CD14-positive monocyte (primary cell): ENCODE measurements around the gene CFAP57. TPM values are rescaled to one million over a fixed set of nuclear protein-coding genes. Genes with fewer than 3 reads are reported as not detected.

Experiments
- DNase-seq, 3 donors: peaks; one replicate each; pipeline ENCODE4 v3.0.0-alpha.2; 2011 to 2022
- H2AFZ ChIP-seq: 2 replicates; pipeline ENCODE4 v1.6.0; 2012; ENCODE audit warnings: mild to moderate bottlenecking, low read depth, low read length, inconsistent platforms; ENCODE audit not compliant: insufficient read depth, poor library complexity, severe bottlenecking
- H3K27ac ChIP-seq, 2 donors: 1 replicate in 1 of 2; 2 replicates in 1 of 2; pipeline ENCODE4 v1.5.1; 2012 to 2013; ENCODE audit warnings: low read length in 2 of 2, control low read depth in 1 of 2, inconsistent platforms in 1 of 2, low read depth in 1 of 2, mild to moderate bottlenecking in 1 of 2
- H3K27me3 ChIP-seq, 2 donors: one replicate each; pipeline versions ENCODE4 v1.6.0 to v1.6.1; 2011 to 2013; ENCODE audit warnings: low read length in 2 of 2; ENCODE audit not compliant: control insufficient read depth in 2 of 2, insufficient read depth in 2 of 2
- H3K36me3 ChIP-seq, 2 donors: replicated peaks in 1 of 2; 1 replicate in 1 of 2; 2 replicates in 1 of 2; pipeline versions ENCODE4 v1.5.1 to v1.6.1; 2012 to 2013; ENCODE audit warnings: low read length in 2 of 2, control low read depth in 1 of 2, inconsistent platforms in 1 of 2, mild to moderate bottlenecking in 1 of 2; ENCODE audit not compliant: insufficient read depth in 2 of 2, control insufficient read depth in 1 of 2
- H3K4me1 ChIP-seq, 2 donors: 1 replicate in 1 of 2; 2 replicates in 1 of 2; pipeline versions ENCODE4 v1.5.1 to v1.6.1; 2012 to 2013; ENCODE audit warnings: low read length in 2 of 2, control low read depth in 1 of 2, inconsistent platforms in 1 of 2, mild to moderate bottlenecking in 1 of 2, moderate library complexity in 1 of 2; ENCODE audit not compliant: insufficient read depth in 2 of 2, control insufficient read depth in 1 of 2
- H3K4me2 ChIP-seq: replicated peaks from 2 replicates; pipeline ENCODE3; 2012; ENCODE audit warnings: low read length, moderate library complexity, mild to moderate bottlenecking; ENCODE audit not compliant: poor library complexity, severe bottlenecking; ENCODE audit errors: extremely low read depth
- H3K4me3 ChIP-seq, 3 experiments: fragments of 200-600 bp in 1 of 3; sonication (generic) in 1 of 3; replicated peaks in 1 of 3; 1 replicate in 2 of 3; 2 replicates in 1 of 3; pipeline ENCODE4 v1.5.1; 2011 to 2013; ENCODE audit warnings: low read length in 3 of 3, mild to moderate bottlenecking in 3 of 3, control low read depth in 2 of 3, low read depth in 2 of 3, inconsistent platforms in 1 of 3, moderate library complexity in 1 of 3
- H3K79me2 ChIP-seq: 2 replicates; pipeline ENCODE4 v1.6.0; 2012; ENCODE audit warnings: mild to moderate bottlenecking, control low read depth, inconsistent platforms, low read length, moderate library complexity; ENCODE audit not compliant: insufficient read depth
- H3K9ac ChIP-seq: 2 replicates; pipeline ENCODE4 v1.6.0; 2017; ENCODE audit warnings: low read length, mild to moderate bottlenecking; ENCODE audit not compliant: insufficient read depth, poor library complexity, severe bottlenecking
- H3K9me3 ChIP-seq, 2 donors: replicated peaks in 1 of 2; 1 replicate in 1 of 2; 2 replicates in 1 of 2; pipeline versions ENCODE4 v1.5.1 to v1.6.1; 2012 to 2013; ENCODE audit warnings: low read length in 2 of 2, control low read depth in 1 of 2; ENCODE audit not compliant: control insufficient read depth in 1 of 2, insufficient read depth in 1 of 2
- H4K20me1 ChIP-seq: 2 replicates; pipeline ENCODE4 v1.6.0; 2012; ENCODE audit warnings: mild to moderate bottlenecking, low read length, control low read depth, moderate library complexity; ENCODE audit not compliant: insufficient read depth
- H3K27ac Mint-ChIP-seq, 7 donors: one replicate each; pipeline ENCODE4 v1.8.0; 2020; ENCODE audit warnings: mild to moderate bottlenecking in 7 of 7, mixed read lengths in 7 of 7, moderate library complexity in 6 of 7, inconsistent platforms in 2 of 7
- H3K27me3 Mint-ChIP-seq, 3 donors: one replicate each; pipeline ENCODE4 v1.8.0; 2021 to 2022; ENCODE audit warnings: low read depth in 3 of 3, mild to moderate bottlenecking in 3 of 3, mixed read lengths in 3 of 3, moderate library complexity in 3 of 3, inconsistent platforms in 1 of 3
- H3K36me3 Mint-ChIP-seq, 2 donors: one replicate each; pipeline ENCODE4 v1.8.0; 2020; ENCODE audit warnings: mixed read lengths in 2 of 2, inconsistent platforms in 1 of 2, mild to moderate bottlenecking in 1 of 2
- H3K4me1 Mint-ChIP-seq: one replicate; pipeline ENCODE4 v1.8.0; 2020; ENCODE audit warnings: mild to moderate bottlenecking, mixed read lengths
- H3K4me3 Mint-ChIP-seq, 2 donors: one replicate each; pipeline ENCODE4 v1.8.0; 2020; ENCODE audit warnings: mild to moderate bottlenecking in 2 of 2, mixed read lengths in 2 of 2, moderate library complexity in 1 of 2
- H3K9me3 Mint-ChIP-seq, 7 donors: one replicate each; pipeline ENCODE4 v1.8.0; 2020 to 2022; ENCODE audit warnings: mixed read lengths in 7 of 7, mild to moderate bottlenecking in 6 of 7, moderate library complexity in 6 of 7, inconsistent platforms in 2 of 7
- WGBS: methylation state at CpG from one replicate; pipeline ENCODE4 v1.1.5; 2013; ENCODE audit warnings: missing lambda C conversion rate; ENCODE audit not compliant: insufficient coverage; 5-methylcytosine and 5-hydroxymethylcytosine counted together
- intact Hi-C, 2 donors: fragments of 100-400 bp; cut with micrococcal nuclease; formaldehyde crosslinking; loops; one replicate each; pipeline versions ENCODE4 v1.15.0 to v1.15.1; 2023
- polyA plus RNA-seq, 3 donors: library from polyadenylated mRNA; depleted of rRNA in 1 of 3; unstranded in 2 of 3; stranded (reverse) in 1 of 3; fragments of 300-500 nt in 2 of 3; fragments of >200 nt in 1 of 3; fragmentation: Illumina TruSeq in 2 of 3; gene quantifications; 1 replicate in 2 of 3; 2 replicates in 1 of 3; pipeline ENCODE4 v1.2.3, GENCODE V29; 2012 to 2021
- TF ChIP-seq, protein P1 (sequence below): fragments of 200-600 bp; IDR thresholded peaks from one replicate; pipeline ENCODE4 v1.8.0; 2022; ENCODE audit warnings: antibody characterized with exemption, mild to moderate bottlenecking

CFAP57 gene
- polyA plus RNA-seq, 3 donors = 0.01 to 0.05 TPM; not detected in 1

DNA sequence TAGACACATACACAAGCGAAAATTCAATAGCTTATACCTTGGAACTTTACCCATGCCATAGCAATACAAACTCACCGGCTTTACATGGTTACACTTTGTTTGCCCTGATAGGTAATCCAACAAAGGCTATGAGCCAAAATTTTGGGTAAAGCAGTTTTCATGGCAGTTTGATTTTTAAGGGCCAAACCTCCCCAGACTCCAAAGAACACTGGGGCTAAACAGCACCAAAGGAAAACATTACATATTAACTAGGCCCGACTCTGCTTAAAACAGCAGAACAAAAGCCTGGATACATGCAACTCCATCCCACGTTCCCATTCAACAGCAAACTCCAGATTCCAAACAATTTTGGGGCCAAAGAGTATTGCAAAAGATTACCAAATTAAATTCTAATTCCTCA, 93.3 kb downstream of the CFAP57 start:
- Histone ChIP-seq H3K9ac (no peak overlapping the region), H3K27ac (no peak overlapping the region), H4K20me1 (no peaks in the 10 kb centered on the region), H3K4me1 (peaks cover 1 to 4% of the 10 kb centered on the region in 2 donors), H3K4me3 (no peak overlapping the region), H3K79me2 (no peaks in the 10 kb centered on the region), H3K27me3 (no peaks in the 10 kb centered on the region), H2AFZ (no peak overlapping the region), H3K9me3 (peaks cover 6 to 16% of the 10 kb centered on the region in 2 donors), H3K4me2 (no peak overlapping the region), H3K36me3 (no peaks in the 10 kb centered on the region)
- H3K4me1 Mint-ChIP-seq = peaks cover 6% of the 10 kb centered on the region
- H3K27ac Mint-ChIP-seq = no peak overlapping the region
- DNase-seq = no peak
- TF ChIP-seq, protein P1, sequence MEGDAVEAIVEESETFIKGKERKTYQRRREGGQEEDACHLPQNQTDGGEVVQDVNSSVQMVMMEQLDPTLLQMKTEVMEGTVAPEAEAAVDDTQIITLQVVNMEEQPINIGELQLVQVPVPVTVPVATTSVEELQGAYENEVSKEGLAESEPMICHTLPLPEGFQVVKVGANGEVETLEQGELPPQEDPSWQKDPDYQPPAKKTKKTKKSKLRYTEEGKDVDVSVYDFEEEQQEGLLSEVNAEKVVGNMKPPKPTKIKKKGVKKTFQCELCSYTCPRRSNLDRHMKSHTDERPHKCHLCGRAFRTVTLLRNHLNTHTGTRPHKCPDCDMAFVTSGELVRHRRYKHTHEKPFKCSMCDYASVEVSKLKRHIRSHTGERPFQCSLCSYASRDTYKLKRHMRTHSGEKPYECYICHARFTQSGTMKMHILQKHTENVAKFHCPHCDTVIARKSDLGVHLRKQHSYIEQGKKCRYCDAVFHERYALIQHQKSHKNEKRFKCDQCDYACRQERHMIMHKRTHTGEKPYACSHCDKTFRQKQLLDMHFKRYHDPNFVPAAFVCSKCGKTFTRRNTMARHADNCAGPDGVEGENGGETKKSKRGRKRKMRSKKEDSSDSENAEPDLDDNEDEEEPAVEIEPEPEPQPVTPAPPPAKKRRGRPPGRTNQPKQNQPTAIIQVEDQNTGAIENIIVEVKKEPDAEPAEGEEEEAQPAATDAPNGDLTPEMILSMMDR = no peak
- H3K27me3 Mint-ChIP-seq = peaks cover 2 to 7% (median 6%) of the 10 kb centered on the region in 3 donors
- 84% methylated on average over 4 of the region's 4 CpGs for WGBS
- no peak overlapping the region for H3K4me3 Mint-ChIP-seq
- H3K36me3 Mint-ChIP-seq = no peaks in the 10 kb centered on the region
- peaks cover 13 to 40% (median 21%) of the 10 kb centered on the region in 7 donors for H3K9me3 Mint-ChIP-seq
- intact Hi-C loops = no loop called here

DNA sequence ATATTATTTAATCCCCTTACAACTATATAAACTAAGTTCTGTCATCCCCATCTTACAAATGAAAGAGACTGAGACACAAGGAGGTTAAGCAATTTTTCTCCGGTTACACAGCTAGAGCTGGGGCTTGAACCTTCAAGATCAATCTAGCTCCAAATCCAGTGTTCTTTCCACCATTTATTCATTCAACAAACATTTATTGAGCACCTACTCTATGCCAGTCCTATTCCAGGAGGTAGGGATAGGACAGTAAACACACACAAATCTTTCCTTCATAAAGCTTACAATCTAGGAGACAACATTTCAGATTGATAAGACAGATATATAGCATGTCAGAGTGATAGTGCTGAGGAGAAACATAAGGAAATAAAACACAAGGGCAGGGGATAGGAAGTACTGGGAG, 94.8 kb downstream of the CFAP57 start:
- intact Hi-C loops = no loop called here
- Mint-ChIP-seq H3K27ac (no peak overlapping the region), H3K4me1 (peaks cover 14% of the 10 kb centered on the region), H3K36me3 (no peaks in the 10 kb centered on the region), H3K4me3 (no peak overlapping the region), H3K9me3 (peaks cover 3 to 28% (median 15%) of the 10 kb centered on the region in 7 donors), H3K27me3 (peaks cover 2 to 11% (median 8%) of the 10 kb centered on the region in 3 donors)
- TF ChIP-seq, protein P1 = no peak
- Histone ChIP-seq H3K79me2 (no peaks in the 10 kb centered on the region), H3K9me3 (peaks cover 6 to 8% of the 10 kb centered on the region in 2 donors), H2AFZ (no peak overlapping the region), H3K4me1 (peaks cover 8 to 12% of the 10 kb centered on the region in 2 donors), H3K27ac (no peak overlapping the region), H3K9ac (no peak overlapping the region), H3K4me3 (no peak overlapping the region), H3K27me3 (no peaks in the 10 kb centered on the region), H3K36me3 (no peaks in the 10 kb centered on the region), H3K4me2 (no peak overlapping the region), H4K20me1 (no peaks in the 10 kb centered on the region)
- no peak for DNase-seq
- no CpG with 5 or more reads among the region's 1 CpG for WGBS
